ENCODE data around the gene NUP43. TPM values are rescaled to one million over a fixed set of nuclear protein-coding genes. Genes with fewer than 3 reads are reported as not detected.
A peak's percentile ranks its signal among the peaks of the same experiment; 100 is the strongest.

NUP43 gene
- total and polyA plus RNA-seq, 2 of the 13 experiments (the other 11 are each of a cell fraction or from before 2014, with no cell fraction given): 38.9 to 85.1 TPM

GRCh38 chr6:149717588-149718458 is 28.5 kb downstream of the NUP43 start, which contains the start of gene LATS1 (continued):
- TF ChIP-seq KLF9 (CRISPR knock-in tag; IDR thresholded peaks at IDR 0.05; ENCODE audit: low read depth): no peak
- TF ChIP-seq HCFC1 (IDR thresholded peaks at IDR 0.05; ENCODE audit: low read depth, low read length): no peak; the same call in 1 of the 2 replicates
- peak; percentile 96 for TF ChIP-seq ARID2 (CRISPR knock-in tag; IDR thresholded peaks at IDR 0.05; ENCODE audit: borderline replicate concordance)
- peak; percentile 56; the same call in 1 of the 2 replicates for TF ChIP-seq ZNF724P (CRISPR knock-in tag; IDR thresholded peaks at IDR 0.05; ENCODE audit: borderline replicate concordance)
- peak; percentile 66; the same call in 1 of the 2 replicates for TF ChIP-seq JUN (CRISPR knock-in tag; IDR thresholded peaks at IDR 0.05)
- TF ChIP-seq TBP (CRISPR knock-in tag; IDR thresholded peaks at IDR 0.05): no peak; the same call in 1 of the 2 replicates
- TF ChIP-seq ARNT (IDR thresholded peaks at IDR 0.05): no peak
- TF ChIP-seq REPIN1 (CRISPR knock-in tag; IDR thresholded peaks at IDR 0.05; ENCODE audit: borderline replicate concordance, low read depth): peak; percentile 76; the same call in 1 of the 2 replicates
- TF ChIP-seq KLF13 (CRISPR knock-in tag; IDR thresholded peaks at IDR 0.05): peak; percentile 89; the same call in 1 of the 2 replicates
- TF ChIP-seq FOXO1 (CRISPR knock-in tag; IDR thresholded peaks at IDR 0.05): peak; percentile 63; the same call in 1 of the 2 replicates
- no peak for TF ChIP-seq POLR2AphosphoS2 (IDR thresholded peaks at IDR 0.05; ENCODE audit: low read depth, low read length)
- TF ChIP-seq ZNF446 (CRISPR knock-in tag; IDR thresholded peaks at IDR 0.05): peak; percentile 83; the same call in 1 of the 2 replicates
- TF ChIP-seq ZNF431 (CRISPR knock-in tag; IDR thresholded peaks at IDR 0.05; ENCODE audit: borderline replicate concordance, low read depth): peak; percentile 84; the same call in 1 of the 2 replicates
- no peak for TF ChIP-seq PRPF4 (IDR thresholded peaks at IDR 0.05; ENCODE audit: low read depth, low read length, poor library complexity, severe bottlenecking)
- no peak for TF ChIP-seq ZNF781 (CRISPR knock-in tag; IDR thresholded peaks at IDR 0.05; ENCODE audit: borderline replicate concordance, not compliant biosample characterization)
- TF ChIP-seq TOE1 (CRISPR knock-in tag; IDR thresholded peaks at IDR 0.05): peak; percentile 66; the same call in 1 of the 2 replicates
- peak; percentile 75 for TF ChIP-seq POGZ (CRISPR knock-in tag; IDR thresholded peaks at IDR 0.05)
- TF ChIP-seq PREB (CRISPR knock-in tag; IDR thresholded peaks at IDR 0.05): 0 out of 2 replicates have a peak, but pooled peaks have one; percentile 15
- TF ChIP-seq ZBTB10 (CRISPR knock-in tag; IDR thresholded peaks at IDR 0.05; ENCODE audit: borderline replicate concordance): 0 out of 2 replicates have a peak, but pooled peaks have one; percentile 70
- peak; percentile 92 for TF ChIP-seq ZBTB2 (CRISPR knock-in tag; IDR thresholded peaks at IDR 0.05; ENCODE audit: low read depth)
- peak; percentile 13; the same call in 1 of the 2 replicates for TF ChIP-seq MLX (CRISPR knock-in tag; IDR thresholded peaks at IDR 0.05)

Measured in HepG2 (cell line).